ENCODE data around the gene ATP11A.

ATP11A gene

DNA sequence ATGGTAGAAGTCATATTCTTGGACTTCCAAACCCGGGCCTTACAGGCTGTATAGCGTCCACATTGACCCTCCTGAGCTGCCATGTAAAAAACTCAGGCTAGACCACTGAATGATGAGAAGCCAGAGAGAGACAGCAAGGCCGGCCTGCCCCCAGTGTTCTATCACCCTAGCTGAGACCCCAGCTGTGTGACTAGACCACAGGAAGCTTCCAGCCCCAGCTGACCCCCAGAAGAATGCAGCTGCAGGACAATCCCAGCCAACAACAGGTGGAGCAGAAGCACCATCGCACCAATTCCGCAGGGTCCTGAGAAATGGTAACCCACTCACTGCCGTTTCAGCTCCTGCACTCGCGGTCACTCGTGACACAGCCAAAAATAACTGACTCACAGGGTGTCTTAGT, 2.9 kb upstream of the ATP11A start:
- Histone ChIP-seq H3K27ac (ENCODE audit: extremely low read depth, low read depth, low read length) (no peak overlapping the region), H3K9me3 (ENCODE audit: control insufficient read depth, insufficient read depth, low read depth, low read length) (no peaks in the 10 kb centered on the region), H3K4me1 (ENCODE audit: control insufficient read depth, insufficient read depth, low read length) (no peaks in the 10 kb centered on the region), H3K36me3 (ENCODE audit: control insufficient read depth in 2 of 2, insufficient read depth in 1 of 2, low read length in 2 of 2) (no peaks in the 10 kb centered on the region), H3K4me3 (ENCODE audit: low read depth, low read length) (no peak overlapping the region)
- TF ChIP-seq ZFP69B (tag by site-specific recombination; IDR thresholded peaks at IDR 0.05): no peak
- TF ChIP-seq ZNF146 (tag by site-specific recombination; IDR thresholded peaks at IDR 0.05): no peak
- TF ChIP-seq ZNF677 (tag by site-specific recombination; IDR thresholded peaks at IDR 0.05): no peak
- TF ChIP-seq, protein P1, sequence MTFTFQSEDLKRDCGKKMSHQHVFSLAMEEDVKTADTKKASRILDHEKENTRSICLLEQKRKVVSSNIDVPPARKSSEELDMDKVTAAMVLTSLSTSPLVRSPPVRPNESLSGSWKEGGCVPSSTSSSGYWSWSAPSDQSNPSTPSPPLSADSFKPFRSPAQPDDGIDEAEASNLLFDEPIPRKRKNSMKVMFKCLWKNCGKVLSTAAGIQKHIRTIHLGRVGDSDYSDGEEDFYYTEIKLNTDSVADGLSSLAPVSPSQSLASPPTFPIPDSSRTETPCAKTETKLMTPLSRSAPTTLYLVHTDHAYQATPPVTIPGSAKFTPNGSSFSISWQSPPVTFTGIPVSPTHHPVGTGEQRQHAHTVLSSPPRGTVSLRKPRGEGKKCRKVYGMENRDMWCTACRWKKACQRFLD (tag by site-specific recombination; IDR thresholded peaks at IDR 0.05): no peak
- TF ChIP-seq ZNF155 (tag by site-specific recombination; IDR thresholded peaks at IDR 0.05): no peak
- no peak for TF ChIP-seq WT1 (tag by site-specific recombination; IDR thresholded peaks at IDR 0.05)
- TF ChIP-seq ZNF791 (tag by site-specific recombination; IDR thresholded peaks at IDR 0.05): no peak
- TF ChIP-seq ZNF768 (tag by site-specific recombination; IDR thresholded peaks at IDR 0.05): no peak
- no peak for TF ChIP-seq ZNF843 (tag by site-specific recombination; IDR thresholded peaks at IDR 0.05)
- TF ChIP-seq PRDM4 (tag by site-specific recombination; IDR thresholded peaks at IDR 0.05): no peak
- no peak for TF ChIP-seq REPIN1 (tag by site-specific recombination; IDR thresholded peaks at IDR 0.05; ENCODE audit: low read depth)
- no peak for TF ChIP-seq ZNF26 (tag by site-specific recombination; IDR thresholded peaks at IDR 0.05)
- CTCF ChIA-PET: no interaction called here
- POLR2A ChIA-PET: no interaction called here

DNA sequence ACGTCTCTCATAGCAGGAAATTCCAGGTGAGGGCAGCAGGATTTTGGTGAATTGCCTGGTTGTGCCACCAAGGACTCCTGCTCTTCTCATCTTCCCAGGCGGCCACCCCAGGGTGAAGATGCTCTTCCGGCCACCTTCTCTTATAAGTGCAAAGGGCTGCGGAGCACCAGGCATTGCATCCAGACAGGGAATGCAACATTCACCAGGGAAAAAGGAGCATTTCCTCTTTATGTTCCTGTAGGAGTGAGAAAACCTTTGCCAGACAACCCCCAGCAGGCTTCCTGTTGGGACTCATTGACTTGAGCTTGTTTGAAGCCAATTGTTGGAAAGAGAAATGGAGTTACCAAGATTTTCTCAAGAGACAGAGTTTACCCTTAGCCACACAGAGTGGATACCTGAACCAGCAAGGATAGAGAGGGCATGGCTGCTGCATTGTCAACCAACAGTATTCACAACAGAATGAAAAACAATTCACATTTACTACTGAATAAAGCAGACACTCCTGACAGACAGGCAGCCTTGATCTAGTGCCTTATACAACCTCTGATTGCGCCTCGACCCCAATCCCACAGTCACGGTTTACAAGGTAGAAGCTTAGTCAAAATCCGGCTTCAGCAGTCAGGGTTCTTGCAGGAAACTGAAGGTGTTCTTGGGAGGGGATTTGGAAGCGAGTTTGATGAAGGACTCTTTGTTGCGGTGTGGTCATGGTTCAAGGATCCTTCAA, 1.8 kb upstream of the ATP11A start:
- Histone ChIP-seq H3K27ac (ENCODE audit: extremely low read depth, low read depth, low read length) (no peak overlapping the region), H3K9me3 (ENCODE audit: control insufficient read depth, insufficient read depth, low read depth, low read length) (no peaks in the 10 kb centered on the region), H3K36me3 (ENCODE audit: control insufficient read depth in 2 of 2, insufficient read depth in 1 of 2, low read length in 2 of 2) (no peaks in the 10 kb centered on the region), H3K4me3 (ENCODE audit: low read depth, low read length) (no peak overlapping the region), H3K4me1 (ENCODE audit: control insufficient read depth, insufficient read depth, low read length) (0 out of 2 replicates have a peak, but pooled peaks cover 4% of the 10 kb centered on the region)
- TF ChIP-seq ZNF133 (tag by site-specific recombination; IDR thresholded peaks at IDR 0.05) (no peak), ZNF146 (tag by site-specific recombination; IDR thresholded peaks at IDR 0.05) (no peak), ZNF423 (tag by site-specific recombination; IDR thresholded peaks at IDR 0.05) (no peak), ZNF292 (tag by site-specific recombination; IDR thresholded peaks at IDR 0.05; ENCODE audit: borderline replicate concordance, low read depth) (no peak), ZNF169 (tag by site-specific recombination; IDR thresholded peaks at IDR 0.05) (no peak), ZNF785 (tag by site-specific recombination; IDR thresholded peaks at IDR 0.05) (no peak), OVOL3 (tag by site-specific recombination; IDR thresholded peaks at IDR 0.05) (no peak), ZNF571 (tag by site-specific recombination; IDR thresholded peaks at IDR 0.05) (no peak), ZNF473 (tag by site-specific recombination; IDR thresholded peaks at IDR 0.05) (no peak)
- TF ChIP-seq, protein P2, sequence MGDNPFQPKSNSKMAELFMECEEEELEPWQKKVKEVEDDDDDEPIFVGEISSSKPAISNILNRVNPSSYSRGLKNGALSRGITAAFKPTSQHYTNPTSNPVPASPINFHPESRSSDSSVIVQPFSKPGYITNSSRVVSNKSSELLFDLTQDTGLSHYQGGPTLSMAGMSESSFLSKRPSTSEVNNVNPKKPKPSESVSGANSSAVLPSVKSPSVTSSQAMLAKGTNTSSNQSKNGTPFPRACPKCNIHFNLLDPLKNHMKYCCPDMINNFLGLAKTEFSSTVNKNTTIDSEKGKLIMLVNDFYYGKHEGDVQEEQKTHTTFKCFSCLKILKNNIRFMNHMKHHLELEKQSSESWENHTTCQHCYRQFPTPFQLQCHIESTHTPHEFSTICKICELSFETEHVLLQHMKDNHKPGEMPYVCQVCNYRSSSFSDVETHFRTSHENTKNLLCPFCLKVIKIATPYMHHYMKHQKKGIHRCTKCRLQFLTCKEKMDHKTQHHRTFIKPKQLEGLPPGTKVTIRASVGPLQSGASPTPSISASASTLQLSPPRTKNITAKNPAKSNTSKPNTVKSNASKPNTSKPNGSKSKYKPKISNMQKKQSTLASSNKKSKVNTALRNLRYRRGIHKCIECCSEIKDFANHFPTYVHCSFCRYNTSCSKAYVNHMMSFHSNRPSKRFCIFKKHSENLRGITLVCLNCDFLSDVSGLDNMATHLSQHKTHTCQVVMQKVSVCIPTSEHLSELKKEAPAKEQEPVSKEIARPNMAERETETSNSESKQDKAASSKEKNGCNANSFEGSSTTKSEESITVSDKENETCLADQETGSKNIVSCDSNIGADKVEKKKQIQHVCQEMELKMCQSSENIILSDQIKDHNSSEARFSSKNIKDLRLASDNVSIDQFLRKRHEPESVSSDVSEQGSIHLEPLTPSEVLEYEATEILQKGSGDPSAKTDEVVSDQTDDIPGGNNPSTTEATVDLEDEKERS (tag by site-specific recombination; IDR thresholded peaks at IDR 0.05): no peak
- POLR2A ChIA-PET: no interaction called here
- CTCF ChIA-PET: no interaction called here

Data from HEK293 (cell line).